ENCODE data around the gene CXCL10.

Gene CXCL10

GRCh38 chr4:76036855-76037254 lies 13.6 kb upstream of the CXCL10 start:
- DNase-seq (ENCODE audit: low read depth in 2 of 2), result no peak
- TF ChIP-seq, protein P1, sequence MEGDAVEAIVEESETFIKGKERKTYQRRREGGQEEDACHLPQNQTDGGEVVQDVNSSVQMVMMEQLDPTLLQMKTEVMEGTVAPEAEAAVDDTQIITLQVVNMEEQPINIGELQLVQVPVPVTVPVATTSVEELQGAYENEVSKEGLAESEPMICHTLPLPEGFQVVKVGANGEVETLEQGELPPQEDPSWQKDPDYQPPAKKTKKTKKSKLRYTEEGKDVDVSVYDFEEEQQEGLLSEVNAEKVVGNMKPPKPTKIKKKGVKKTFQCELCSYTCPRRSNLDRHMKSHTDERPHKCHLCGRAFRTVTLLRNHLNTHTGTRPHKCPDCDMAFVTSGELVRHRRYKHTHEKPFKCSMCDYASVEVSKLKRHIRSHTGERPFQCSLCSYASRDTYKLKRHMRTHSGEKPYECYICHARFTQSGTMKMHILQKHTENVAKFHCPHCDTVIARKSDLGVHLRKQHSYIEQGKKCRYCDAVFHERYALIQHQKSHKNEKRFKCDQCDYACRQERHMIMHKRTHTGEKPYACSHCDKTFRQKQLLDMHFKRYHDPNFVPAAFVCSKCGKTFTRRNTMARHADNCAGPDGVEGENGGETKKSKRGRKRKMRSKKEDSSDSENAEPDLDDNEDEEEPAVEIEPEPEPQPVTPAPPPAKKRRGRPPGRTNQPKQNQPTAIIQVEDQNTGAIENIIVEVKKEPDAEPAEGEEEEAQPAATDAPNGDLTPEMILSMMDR (IDR thresholded peaks at IDR 0.05; ENCODE audit: low read depth, low read length), result no peak
- H3K4me3 ChIP-seq (replicated peaks in 1 of 2; ENCODE audit: low read depth in 2 of 2, low read length in 2 of 2), result no peak overlapping the region

DNA sequence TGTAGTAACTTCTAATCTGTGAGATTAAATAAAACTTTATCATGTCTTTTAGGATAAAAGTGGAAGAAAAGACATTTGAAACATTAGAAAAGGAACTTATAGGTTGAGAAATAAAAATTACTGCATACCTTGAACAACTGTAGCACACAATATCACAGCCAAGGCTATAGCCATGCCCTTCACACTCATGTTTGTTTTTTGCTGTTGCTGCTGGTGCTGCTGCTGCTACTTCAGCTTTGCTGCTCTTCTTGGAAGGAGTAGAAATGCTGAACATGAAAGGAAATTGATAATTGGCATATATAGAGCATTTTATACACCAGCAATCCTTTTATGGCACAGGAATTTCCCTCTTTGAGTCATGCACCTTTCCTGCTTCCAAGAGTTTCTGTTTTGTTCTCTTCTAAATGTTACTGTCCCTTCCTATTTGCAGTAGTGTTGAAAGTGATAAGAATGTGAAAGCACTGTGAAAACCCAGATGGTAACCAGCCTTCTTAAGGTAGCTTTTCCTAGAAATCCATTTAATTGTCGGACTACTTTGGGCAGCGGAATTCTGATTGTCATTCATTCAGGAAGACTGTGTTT lies 12.6 kb upstream of the CXCL10 start, which contains the start of gene CXCL11:
Gene CXCL11 (minus strand): TSS at position 272 of the 582 bp plus-strand sequence. CDS start 83 bp downstream, at position 189.
- no peak within 1 kb of the TSS for H3K4me3 ChIP-seq (replicated peaks in 1 of 2; ENCODE audit: low read depth in 2 of 2, low read length in 2 of 2)
- DNase-seq (ENCODE audit: low read depth in 2 of 2), result peak in 1 of 2 donors; percentile 11
- TF ChIP-seq, protein P1 (IDR thresholded peaks at IDR 0.05; ENCODE audit: low read depth, low read length), result no peak

DNA sequence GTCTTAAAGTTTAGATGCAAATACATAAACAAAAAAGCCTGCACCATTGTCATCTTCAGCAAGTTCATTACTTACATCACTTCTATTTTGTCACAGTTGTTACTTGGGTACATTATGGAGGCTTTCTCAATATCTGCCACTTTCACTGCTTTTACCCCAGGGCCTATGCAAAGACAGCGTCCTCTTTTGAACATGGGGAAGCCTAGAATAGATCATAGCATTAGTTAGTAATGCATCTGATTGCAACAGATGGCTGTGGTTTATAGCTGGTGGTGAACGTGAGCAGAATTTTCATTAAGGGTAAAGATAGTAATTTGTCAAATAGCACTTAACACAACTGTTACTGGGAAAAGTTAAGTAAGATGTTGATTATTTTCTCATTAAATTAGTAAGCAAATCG lies 11.8 kb upstream of the CXCL10 start:
- no peak overlapping the region for H3K4me3 ChIP-seq (replicated peaks in 1 of 2; ENCODE audit: low read depth in 2 of 2, low read length in 2 of 2)
- DNase-seq (ENCODE audit: low read depth in 2 of 2), result no peak
- TF ChIP-seq, protein P1 (IDR thresholded peaks at IDR 0.05; ENCODE audit: low read depth, low read length), result no peak

GRCh38 chr4:76029300-76029699 lies 6.0 kb upstream of the CXCL10 start:
- DNase-seq (ENCODE audit: low read depth in 2 of 2), result no peak
- TF ChIP-seq, protein P1 (IDR thresholded peaks at IDR 0.05; ENCODE audit: low read depth, low read length), result no peak
- no peak overlapping the region for H3K4me3 ChIP-seq (replicated peaks in 1 of 2; ENCODE audit: low read depth in 2 of 2, low read length in 2 of 2)

DNA sequence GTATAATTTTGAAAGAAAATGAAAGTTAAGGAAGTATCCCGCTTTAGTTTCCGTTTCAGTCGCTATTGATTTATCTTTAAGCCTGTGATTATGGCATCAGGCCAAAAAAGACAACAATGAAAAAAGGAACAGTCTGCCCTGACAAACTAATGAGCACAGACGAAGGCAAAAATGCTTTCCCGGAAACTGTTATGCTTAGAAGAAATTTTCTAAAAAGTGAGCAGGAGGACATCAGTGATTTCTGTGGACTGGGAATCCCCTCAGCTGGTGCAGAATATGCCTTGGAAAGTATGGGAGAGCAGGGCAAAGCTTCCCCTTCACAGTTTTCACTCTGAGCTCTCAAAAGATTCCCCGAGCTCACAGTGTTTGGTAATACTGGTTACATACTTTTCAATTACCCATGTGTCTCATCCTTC lies 5.1 kb upstream of the CXCL10 start:
- peak; percentile 32 to 41 for DNase-seq (ENCODE audit: low read depth in 2 of 2)
- TF ChIP-seq, protein P1 (IDR thresholded peaks at IDR 0.05; ENCODE audit: low read depth, low read length), result no peak
- H3K4me3 ChIP-seq (replicated peaks in 1 of 2; ENCODE audit: low read depth in 2 of 2, low read length in 2 of 2), result peak overlapping the region in 1 of 2 donors; percentile 18

GRCh38 chr4:76024065-76024464 lies 768 bp upstream of the CXCL10 start:
- no peak for DNase-seq (ENCODE audit: low read depth in 2 of 2)
- TF ChIP-seq, protein P1 (IDR thresholded peaks at IDR 0.05; ENCODE audit: low read depth, low read length), result no peak
- H3K4me3 ChIP-seq (replicated peaks in 1 of 2; ENCODE audit: low read depth in 2 of 2, low read length in 2 of 2), result no peak overlapping the region

DNA sequence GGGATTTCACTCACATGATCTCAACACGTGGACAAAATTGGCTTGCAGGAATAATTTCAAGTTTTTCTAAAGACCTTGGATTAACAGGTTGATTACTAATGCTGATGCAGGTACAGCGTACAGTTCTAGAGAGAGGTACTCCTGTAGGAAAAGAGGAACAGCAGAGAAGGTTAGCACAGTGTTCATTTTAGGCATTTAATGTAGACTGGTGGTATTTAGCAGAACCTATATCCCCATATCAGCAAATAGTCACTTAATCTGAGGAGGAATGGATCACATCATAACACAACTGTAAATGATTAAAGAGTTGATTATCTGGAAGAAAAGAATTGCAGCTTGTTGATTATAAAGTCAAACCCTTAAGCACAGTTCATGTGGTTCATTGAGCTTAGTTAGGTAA lies 620 bp downstream of the CXCL10 start:
- no peak overlapping the region for H3K4me3 ChIP-seq (replicated peaks in 1 of 2; ENCODE audit: low read depth in 2 of 2, low read length in 2 of 2)
- no peak for DNase-seq (ENCODE audit: low read depth in 2 of 2)
- TF ChIP-seq, protein P1 (IDR thresholded peaks at IDR 0.05; ENCODE audit: low read depth, low read length), result no peak
